HuH-7.5 (cell line): ENCODE results near the gene PPME1.
"Not testable (repeated sequence)": the region's sequence is repeated elsewhere in the genome, so short reads cannot be mapped to it uniquely, and the experiment has no call there.

Source experiments
- DNase-seq: peaks from one replicate; pipeline ENCODE4 v3.0.0; 2011; ENCODE audit warnings: low spot score

PPME1 gene

GRCh38 chr11:74170694-74171629, at the start of gene PPME1, which contains the start of gene C2CD3:
Gene PPME1, plus strand, starts transcription at chr11:74171289. Its CDS starts 133 bp downstream, at chr11:74171422.
Gene C2CD3, minus strand, starts transcription at chr11:74171002. Its CDS starts 210 bp downstream, at chr11:74170792.
- DNase-seq: peak; percentile 64

GRCh38 chr11:74121804-74122203, 49.3 kb upstream of the PPME1 start:
- no peak for DNase-seq

- DNase-seq: no peak
Measured at GRCh38 chr11:74123008-74123448, 48.1 kb upstream of the PPME1 start.

- not testable (repeated sequence) for DNase-seq
Measured at GRCh38 chr11:74129121-74129520, 42.0 kb upstream of the PPME1 start.

- no peak for DNase-seq
Measured at GRCh38 chr11:74132833-74133232, 38.3 kb upstream of the PPME1 start.

GRCh38 chr11:74133436-74133835, 37.7 kb upstream of the PPME1 start:
- DNase-seq: no peak

GRCh38 chr11:74134661-74135060, 36.4 kb upstream of the PPME1 start:
- DNase-seq: no peak

GRCh38 chr11:74135127-74135840, 35.8 kb upstream of the PPME1 start:
- DNase-seq: no peak

GRCh38 chr11:74138021-74138420, 33.1 kb upstream of the PPME1 start:
- DNase-seq: no peak

GRCh38 chr11:74138572-74138971, 32.5 kb upstream of the PPME1 start:
- peak; percentile 27 for DNase-seq

- DNase-seq: no peak
Measured at GRCh38 chr11:74139151-74139918, 31.8 kb upstream of the PPME1 start.

- not testable (repeated sequence) for DNase-seq
Measured at GRCh38 chr11:74139919-74140431, 31.1 kb upstream of the PPME1 start.

- no peak for DNase-seq
Measured at GRCh38 chr11:74141241-74141695, 29.8 kb upstream of the PPME1 start.

GRCh38 chr11:74141908-74142307, 29.2 kb upstream of the PPME1 start:
- DNase-seq: no peak

GRCh38 chr11:74142624-74143023, 28.5 kb upstream of the PPME1 start:
- DNase-seq: no peak

GRCh38 chr11:74144592-74144991, 26.5 kb upstream of the PPME1 start:
- DNase-seq: no peak

- DNase-seq: no peak
Measured at GRCh38 chr11:74147199-74147929, 23.7 kb upstream of the PPME1 start.

GRCh38 chr11:74153224-74153623, 17.9 kb upstream of the PPME1 start:
- no peak for DNase-seq

- no peak for DNase-seq
Measured at GRCh38 chr11:74154620-74155281, 16.3 kb upstream of the PPME1 start.

GRCh38 chr11:74157169-74157568, 13.9 kb upstream of the PPME1 start:
- DNase-seq: no peak

- no peak for DNase-seq
Measured at GRCh38 chr11:74159642-74160041, 11.4 kb upstream of the PPME1 start.
